Erythroblast (primary cell): Measurements from ENCODE around the gene GPC3.

ENCODE experiments used
- GATA1 ChIP-seq: IDR thresholded peaks from 2 replicates; pipeline ENCODE4 v1.6.1; 2011; ENCODE audit warnings: low read depth, mild to moderate bottlenecking, control low read depth, low read length, moderate library complexity
- POLR2A ChIP-seq: IDR thresholded peaks from 2 replicates; pipeline ENCODE4 v1.6.1; 2011; ENCODE audit warnings: mild to moderate bottlenecking, low read length

- TF ChIP-seq POLR2A: no peak
- no peak for TF ChIP-seq GATA1
Measured at GRCh38 chrX:133876646-133877045, 108.7 kb downstream of the GPC3 start.
